K562 (cell line): ENCODE results near the gene TNFRSF13B. TPM values are rescaled to one million over a fixed set of nuclear protein-coding genes. Genes with fewer than 3 reads are reported as not detected.

ENCODE experiments used
- ATAC-seq: fragments of 200-7000 bp; cut with Tn5 transposase; 3 replicates; pipeline ENCODE4 v1.9.1; 2020; ENCODE audit warnings: moderate library complexity
- BruUV-seq: library from RNA; stranded (reverse); fragments of 400-500 nt; replicated peaks from 2 replicates; lab custom pipeline; 2021; lab: Mats Ljungman, UMichigan
- CTCF ChIA-PET: fragments of 300-600 bp; formaldehyde crosslinking; extraction: SDS; loops from one replicate; lab custom pipeline; 2021; ENCODE audit warnings: low intra/inter-chr PET ratio; lab: Yijun Ruan, JAX
- POLR2A ChIA-PET: fragments of 300-600, 350-650 bp; sonication (Branson Sonifier 250); formaldehyde crosslinking; extraction: SDS; loops from one replicate; lab custom pipeline; 2021; ENCODE audit warnings: antibody characterized with exemption, inconsistent platforms; lab: Yijun Ruan, JAX
- DNase-seq, 4 experiments: peaks; one replicate each; pipeline versions ENCODE4 v3.0.0 to v3.0.0-alpha.2; 2011 to 2018; ENCODE audit warnings: low spot score in 3 of 4, mixed read lengths in 3 of 4; ENCODE audit errors: extremely low read depth in 1 of 4
- FAIRE-seq: peaks from 2 replicates; lab custom pipeline; 2011; peaks lifted over from hg19 to GRCh38; lab: Jason Lieb, UNC
- H2AFZ ChIP-seq: 2 replicates; pipeline ENCODE4 v1.6.0; 2011; ENCODE audit warnings: low read depth, low read length, control low read depth, inconsistent platforms
- H3K27ac ChIP-seq: fragments of 200-600 bp; 3 replicates; pipeline ENCODE4 v1.8.0; 2011; ENCODE audit warnings: low read depth, mild to moderate bottlenecking, control low read depth, inconsistent platforms, low read length, moderate library complexity, mixed read lengths; ENCODE audit errors: extremely low read depth
- H3K27me3 ChIP-seq, 2 experiments: fragments of 300-600 bp in 1 of 2; 2 replicates in 1 of 2; 3 replicates in 1 of 2; pipeline versions ENCODE4 v1.6.0 to v1.8.0; 2011; ENCODE audit warnings: inconsistent platforms in 2 of 2, low read length in 2 of 2, mild to moderate bottlenecking in 1 of 2, mixed read lengths in 1 of 2, moderate library complexity in 1 of 2; ENCODE audit not compliant: control insufficient read depth in 2 of 2, insufficient read depth in 2 of 2
- H3K36me3 ChIP-seq: fragments of 300-600 bp; 3 replicates; pipeline ENCODE4 v1.8.0; 2011; ENCODE audit warnings: mild to moderate bottlenecking, low read length, inconsistent platforms; ENCODE audit not compliant: control insufficient read depth, insufficient read depth
- H3K4me1 ChIP-seq, 2 experiments: fragments of 200-600 bp in 1 of 2; replicated peaks in 1 of 2; 2 replicates in 1 of 2; 3 replicates in 1 of 2; pipeline versions ENCODE4 v1.5.1 to v1.8.0; 2011; ENCODE audit warnings: inconsistent platforms in 2 of 2, low read length in 2 of 2, mild to moderate bottlenecking in 1 of 2, mixed read lengths in 1 of 2, moderate library complexity in 1 of 2; ENCODE audit not compliant: control insufficient read depth in 2 of 2, insufficient read depth in 2 of 2
- H3K4me2 ChIP-seq: 2 replicates; pipeline ENCODE4 v1.6.1; 2011; ENCODE audit warnings: low read length, control low read depth, inconsistent platforms, mixed read lengths; ENCODE audit not compliant: insufficient read depth
- H3K4me3 ChIP-seq: fragments of 200-600 bp; sonication (generic), shearing (Covaris generic); 2 replicates; pipeline ENCODE4 v1.5.1; 2016; ENCODE audit warnings: control low read depth, inconsistent platforms
- H3K79me2 ChIP-seq: fragments of 200-600 bp; 3 replicates; pipeline ENCODE4 v1.8.0; 2011; ENCODE audit warnings: low read length, inconsistent platforms; ENCODE audit not compliant: control insufficient read depth, insufficient read depth
- H3K9ac ChIP-seq, 2 experiments: 2 replicates each; pipeline versions ENCODE4 v1.6.0 to v1.6.1; 2011; ENCODE audit warnings: low read depth in 2 of 2, low read length in 2 of 2, control low read depth in 1 of 2, inconsistent platforms in 1 of 2, mild to moderate bottlenecking in 1 of 2, mixed read lengths in 1 of 2; ENCODE audit not compliant: insufficient read depth in 1 of 2
- H3K9me1 ChIP-seq: one replicate; pipeline ENCODE4 v1.6.0; 2011; ENCODE audit warnings: inconsistent platforms, mild to moderate bottlenecking, low read length, moderate library complexity; ENCODE audit not compliant: control insufficient read depth, insufficient read depth
- H3K9me3 ChIP-seq: replicated peaks from 2 replicates; pipeline ENCODE4 v1.5.1; 2011; ENCODE audit warnings: low read depth, low read length, inconsistent platforms; ENCODE audit not compliant: control insufficient read depth, insufficient read depth
- H4K20me1 ChIP-seq: replicated peaks from 2 replicates; pipeline ENCODE4 v1.6.1; 2011; ENCODE audit warnings: low read length, inconsistent platforms, mixed read lengths; ENCODE audit not compliant: control insufficient read depth, insufficient read depth
- HSF4 ChIP-seq: fragments of 250-450 bp; sonication (Bioruptor Pico); IDR thresholded peaks from 2 replicates; pipeline ENCODE4 v2.1.2; 2022; ENCODE audit warnings: mild to moderate bottlenecking, moderate library complexity, borderline replicate concordance
- MEF2D ChIP-seq: conservative IDR thresholded peaks from 2 replicates; pipeline ENCODE4 v1.6.1; 2016; ENCODE audit warnings: low read depth, missing genetic modification characterization, missing compliant biosample characterization
- NRF1 ChIP-seq, 2 experiments: fragments of 450-650 bp; IDR thresholded peaks in 1 of 2; conservative IDR thresholded peaks in 1 of 2; 2 replicates each; pipeline ENCODE4 v1.6.1; 2014; ENCODE audit warnings: mild to moderate bottlenecking in 2 of 2
- SLC30A9 ChIP-seq: fragments of 250-450 bp; sonication (Bioruptor Pico); IDR thresholded peaks from 2 replicates; pipeline ENCODE4 v1.8.0; 2022; ENCODE audit warnings: mild to moderate bottlenecking, moderate library complexity
- SMARCE1 ChIP-seq: fragments of 450-650 bp; IDR thresholded peaks from 2 replicates; pipeline ENCODE4 v1.7.1; 2016; ENCODE audit warnings: mild to moderate bottlenecking
- THRB ChIP-seq: fragments of 450-650 bp; formaldehyde crosslinking; conservative IDR thresholded peaks from 2 replicates; pipeline ENCODE4 v1.4.0; 2022; ENCODE audit warnings: mild to moderate bottlenecking, missing genetic modification characterization
- ZC3H4 ChIP-seq: sonication (generic); formaldehyde crosslinking; IDR thresholded peaks from 2 replicates; pipeline ENCODE4 v1.9.0; 2021; ENCODE audit warnings: missing genetic modification reagents, borderline replicate concordance
- ZNF239 ChIP-seq: fragments of 250-450 bp; sonication (Bioruptor Pico); IDR thresholded peaks from 2 replicates; pipeline ENCODE4 v1.4.0; 2020; ENCODE audit warnings: mild to moderate bottlenecking
- WGBS: fragments of 100-300 bp; shearing (Covaris generic); methylation state at CpG from one replicate; pipeline ENCODE4 v1.1.6; 2016; ENCODE audit warnings: low coverage, mixed read lengths; ENCODE audit not compliant: insufficient coverage; ENCODE audit errors: missing lambda C conversion rate; 5-methylcytosine and 5-hydroxymethylcytosine counted together
- in situ Hi-C: fragments of 300-500 bp; cut with MboI; formaldehyde crosslinking; loops from 4 replicates; pipeline ENCODE4 v1.15.0; 2018; ENCODE audit warnings: inconsistent platforms, mixed read lengths
- intact Hi-C: fragments of 100-400 bp; cut with micrococcal nuclease; formaldehyde crosslinking; loops from 2 replicates; pipeline ENCODE4 v1.14.2; 2022
- polyA plus RNA-seq, 8 experiments: library from polyadenylated mRNA; depleted of rRNA in 4 of 8; stranded (reverse) in 5 of 8; unstranded in 3 of 8; fragments of >200 nt; fragmentation: Nextera tagmentation in 2 of 8; fragmentation: Illumina TruSeq in 1 of 8; extraction: Ambion mirVana in 2 of 8; extraction: Trizol in 1 of 8; gene quantifications; 2 replicates each; pipeline versions ENCODE4 v1.2.1 to v1.2.3, GENCODE V29; 2011 to 2014; ENCODE audit warnings: inconsistent platforms in 1 of 8, missing spikeins in 1 of 8
- total RNA-seq, 7 experiments: library from RNA; depleted of rRNA in 6 of 7; stranded (reverse); fragments of >200 nt in 6 of 7; fragmentation: Illumina TruSeq in 2 of 7; extraction: Trizol in 2 of 7; gene quantifications; 2 replicates each; pipeline versions ENCODE4 v1.2.1 to v1.2.3, GENCODE V29; 2011 to 2021; ENCODE audit warnings: low replicate concordance in 1 of 7

TNFRSF13B gene
- total and polyA plus RNA-seq, 9 of the 15 experiments (the other 6 are each of a cell fraction or from before 2014, with no cell fraction given), result not detected

- peaks cover 0 to 66% of the 10 kb centered on the region in 2 experiments; a peak in 2 of 5 replicates for H3K27me3 ChIP-seq
- TF ChIP-seq HSF4 (CRISPR knock-in tag) (no peak), ZNF239 (no peak), SLC30A9 (CRISPR knock-in tag) (no peak), MEF2D (tag) (no peak), ZC3H4 (CRISPR knock-in tag) (no peak), NRF1 (conservative IDR thresholded peaks at IDR 0.05 in 1 of 2, IDR thresholded peaks at IDR 0.05 in 1 of 2) (no peak), THRB (CRISPR knock-in tag) (no peak), SMARCE1 (no peak)
- TF ChIP-seq, all 486 proteins: peak for 0
- DNase-seq, result no peak
- no peaks in the 10 kb centered on the region for H3K9me1 ChIP-seq
- 2% methylated on average over 11 of the region's 12 CpGs for WGBS
- H3K4me1 ChIP-seq, result no peaks in the 10 kb centered on the region
- H3K79me2 ChIP-seq, result no peaks in the 10 kb centered on the region
- no peak overlapping the region for H3K9ac ChIP-seq
- H3K27ac ChIP-seq, result no peak overlapping the region
- FAIRE-seq, result no peak
- no peaks in the 10 kb centered on the region for H4K20me1 ChIP-seq
- ChIA-PET POLR2A (interaction anchor here (0.7 kb wide), 1 partner anchor 187 kb away, joined by 4 read pairs; no protein-coding TSS in a partner anchor), CTCF (no interaction called here)
- H3K4me3 ChIP-seq, result no peak overlapping the region
- no peak overlapping the region for H3K4me2 ChIP-seq
- in situ Hi-C loops (no loop called here), intact Hi-C loops (no loop called here)
- H3K9me3 ChIP-seq, result no peaks in the 10 kb centered on the region
- no peak for ATAC-seq
- H2AFZ ChIP-seq, result no peak overlapping the region
- no peaks in the 10 kb centered on the region for H3K36me3 ChIP-seq
- no TSS peak for BruUV-seq
Observed at GRCh38 chr17:16934836-16935235, 37.1 kb downstream of the TNFRSF13B start.
